Measurements from ENCODE around the gene CYP4F3. TPM values are rescaled to one million over a fixed set of nuclear protein-coding genes. Genes with fewer than 3 reads are reported as not detected.
"Not testable (repeated sequence)": the region's sequence is repeated elsewhere in the genome, so short reads cannot be mapped to it uniquely, and the experiment has no call there.

The CYP4F3 gene
- polyA plus RNA-seq, 12 donors: 0.08 to 1.2 (median 0.20) TPM; not detected in 3

- no peak for DNase-seq
Observed at GRCh38 chr19:15666883-15667282, 26.2 kb downstream of the CYP4F3 start.

- no peak for DNase-seq
Observed at GRCh38 chr19:15669440-15669839, 28.7 kb downstream of the CYP4F3 start.

DNA sequence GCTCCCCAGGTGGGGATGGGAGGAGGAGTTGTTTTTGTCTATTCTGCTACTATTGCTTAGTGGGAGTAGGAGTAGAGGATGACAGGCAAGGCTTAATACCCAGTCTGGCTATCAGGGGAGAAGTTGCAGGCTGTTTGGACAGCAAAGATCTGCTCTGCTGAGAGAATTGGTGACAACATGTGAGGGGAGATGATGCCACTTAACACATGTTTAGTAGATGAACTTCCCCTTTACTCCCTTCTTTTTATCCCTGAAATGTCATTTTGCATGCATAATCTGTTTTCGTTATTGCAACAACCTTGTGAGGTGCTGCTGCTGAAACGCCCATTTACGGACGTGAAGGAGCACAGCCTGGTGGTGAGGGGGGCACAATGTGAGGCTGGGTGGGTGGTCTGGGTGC lies 29.2 kb downstream of the CYP4F3 start:
- no peak for DNase-seq

DNA sequence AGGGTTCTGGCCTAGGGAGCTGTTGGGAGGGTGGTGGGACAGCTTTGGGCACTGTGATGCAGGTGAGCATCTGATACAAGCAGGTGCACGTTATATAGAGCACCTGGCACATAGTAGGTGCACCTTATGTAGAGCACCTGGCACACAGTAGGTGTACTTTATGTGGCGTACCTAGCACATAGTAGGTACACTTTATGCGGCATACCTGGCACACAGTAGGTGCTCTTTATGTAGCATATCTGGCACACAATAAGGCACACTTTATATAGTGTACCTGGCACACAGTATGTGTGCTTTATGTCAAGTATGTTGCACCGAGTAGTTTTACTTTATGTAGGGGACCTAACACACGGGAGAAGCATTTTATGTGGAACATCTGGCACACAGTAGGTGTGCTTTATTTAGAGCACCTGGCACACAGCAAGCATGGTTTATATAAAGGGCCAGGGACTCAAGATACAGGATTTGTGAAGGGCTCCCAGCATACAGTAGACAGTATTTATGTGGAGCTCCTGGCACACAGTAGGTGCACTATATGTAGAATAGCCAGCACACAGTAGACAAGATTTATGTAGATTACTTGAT lies 30.6 kb downstream of the CYP4F3 start:
- no peak for DNase-seq

DNA sequence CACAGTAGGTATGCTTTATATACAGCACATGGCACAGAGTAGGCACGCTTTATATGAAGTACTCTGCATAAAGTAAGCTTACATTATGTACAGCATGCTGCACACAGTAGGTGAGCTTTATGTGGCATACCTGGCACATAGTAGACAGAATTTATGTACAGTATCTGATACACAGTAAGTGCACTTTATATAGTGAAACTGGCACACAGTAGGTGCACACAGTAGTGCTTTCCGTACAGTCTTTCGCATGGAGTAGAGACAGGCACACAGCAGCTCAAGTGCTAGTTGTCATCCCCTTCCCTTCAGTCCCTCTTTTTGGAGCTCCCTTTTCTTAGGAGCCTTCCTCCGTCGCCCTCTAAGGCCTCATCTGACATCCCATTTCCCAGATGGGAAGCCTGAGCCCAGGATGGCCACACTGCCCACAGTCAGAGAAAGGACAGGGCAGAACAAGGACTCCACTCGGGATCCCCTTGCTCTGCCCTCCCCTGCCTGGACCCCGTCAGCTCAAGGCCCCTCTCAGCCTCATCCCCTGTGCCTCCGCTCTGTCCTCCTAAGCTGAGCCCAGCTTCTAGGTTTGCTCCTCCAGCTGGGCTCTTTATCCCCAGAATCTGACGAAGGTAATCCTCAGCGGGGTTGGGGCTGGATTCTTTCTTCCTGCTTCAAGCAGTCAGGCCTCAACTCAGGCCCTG lies 31.3 kb downstream of the CYP4F3 start:
- peak; percentile 21 for DNase-seq

- DNase-seq: peak; percentile 13
Observed at GRCh38 chr19:15672580-15673175, 32.0 kb downstream of the CYP4F3 start, which contains the start of gene CYP4F12. TSS of gene CYP4F12 (plus strand) at chr19:15673087. CDS start at chr19:15673530, 443 bp downstream.

DNA sequence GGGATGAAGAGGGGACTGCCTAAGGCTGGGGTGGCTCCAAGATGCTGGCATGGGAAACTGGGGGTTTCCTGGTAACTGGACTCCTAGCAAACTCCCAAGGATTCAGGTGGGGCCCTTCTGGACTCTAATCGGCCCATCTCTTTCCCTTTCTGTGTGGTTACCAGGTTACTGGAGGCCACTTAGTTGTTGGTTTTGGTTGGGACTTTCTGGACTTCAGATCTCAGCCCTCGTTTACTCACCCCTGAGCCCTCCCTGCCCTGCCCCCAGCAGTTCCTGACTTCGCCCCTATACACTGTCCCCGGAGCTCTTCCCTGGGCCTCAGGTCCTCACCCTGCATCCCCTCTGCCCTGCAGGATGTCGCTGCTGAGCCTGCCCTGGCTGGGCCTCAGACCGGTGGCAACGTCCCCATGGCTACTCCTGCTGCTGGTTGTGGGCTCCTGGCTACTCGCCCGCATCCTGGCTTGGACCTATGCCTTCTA lies 32.5 kb downstream of the CYP4F3 start:
- DNase-seq: no peak

GRCh38 chr19:15675560-15675959 lies 34.9 kb downstream of the CYP4F3 start:
- no peak for DNase-seq

- DNase-seq: no peak
Observed at GRCh38 chr19:15679089-15679488, 38.4 kb downstream of the CYP4F3 start.

GRCh38 chr19:15679865-15680264 lies 39.2 kb downstream of the CYP4F3 start:
- DNase-seq: not testable (repeated sequence)

DNA sequence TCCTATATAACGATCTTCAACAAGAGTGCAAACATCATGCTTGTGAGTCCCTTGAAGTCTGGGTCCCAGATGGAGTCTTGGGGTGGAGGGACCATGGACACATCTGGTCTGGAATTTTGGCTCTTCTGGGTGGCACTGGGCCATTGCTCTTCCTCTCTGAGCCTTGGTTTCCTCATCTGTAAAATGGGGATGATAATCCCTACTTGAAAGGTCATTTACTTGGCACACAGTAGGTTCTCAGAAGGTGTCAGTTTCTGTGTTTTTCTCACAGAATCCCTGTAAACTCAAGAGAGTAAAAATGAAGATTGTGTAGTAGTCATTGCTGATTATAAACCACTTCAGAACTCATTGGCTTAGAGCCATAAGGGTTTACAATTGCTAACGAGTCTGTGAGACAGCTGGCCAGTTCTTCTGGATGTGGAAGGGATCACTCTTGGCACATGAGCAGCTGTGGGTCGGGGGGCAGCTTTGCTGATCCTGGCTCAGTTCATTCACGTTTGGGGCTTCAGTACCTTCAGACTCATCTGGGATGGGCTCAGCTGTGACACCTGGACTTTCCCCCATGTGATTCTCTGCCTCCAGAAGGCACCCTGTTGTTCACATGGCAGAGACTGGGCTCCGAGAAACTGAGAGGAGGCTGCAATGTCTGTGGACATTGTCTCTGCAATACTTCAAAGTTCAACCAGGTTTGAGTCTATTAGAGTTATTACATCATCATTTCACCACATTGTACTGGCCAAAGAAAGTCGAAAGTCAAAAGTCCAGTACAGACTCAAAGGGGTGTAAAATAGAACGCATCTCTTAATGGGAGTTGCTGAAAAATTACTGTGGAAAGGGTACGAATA lies 40.0 kb downstream of the CYP4F3 start:
- no peak for DNase-seq

GRCh38 chr19:15683411-15683810 lies 42.7 kb downstream of the CYP4F3 start:
- no peak for DNase-seq

DNA sequence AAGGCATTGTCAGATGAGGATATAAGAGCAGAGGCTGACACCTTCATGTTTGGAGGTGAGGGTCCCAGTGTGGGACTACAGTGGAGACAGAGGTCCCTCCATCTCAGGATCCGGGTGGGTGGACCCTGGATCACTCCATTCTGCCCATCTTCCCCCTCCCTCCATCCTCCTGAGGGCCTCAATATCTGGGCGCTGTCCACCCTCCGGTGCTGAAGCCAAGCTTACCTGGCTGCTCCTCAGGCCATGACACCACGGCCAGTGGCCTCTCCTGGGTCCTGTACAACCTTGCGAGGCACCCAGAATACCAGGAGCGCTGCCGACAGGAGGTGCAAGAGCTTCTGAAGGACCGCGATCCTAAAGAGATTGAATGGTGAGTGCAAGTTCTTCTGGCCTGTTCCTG lies 44.1 kb downstream of the CYP4F3 start:
- DNase-seq: no peak

GRCh38 chr19:15696654-15697194 lies 56.0 kb downstream of the CYP4F3 start:
- no peak for DNase-seq

DNA sequence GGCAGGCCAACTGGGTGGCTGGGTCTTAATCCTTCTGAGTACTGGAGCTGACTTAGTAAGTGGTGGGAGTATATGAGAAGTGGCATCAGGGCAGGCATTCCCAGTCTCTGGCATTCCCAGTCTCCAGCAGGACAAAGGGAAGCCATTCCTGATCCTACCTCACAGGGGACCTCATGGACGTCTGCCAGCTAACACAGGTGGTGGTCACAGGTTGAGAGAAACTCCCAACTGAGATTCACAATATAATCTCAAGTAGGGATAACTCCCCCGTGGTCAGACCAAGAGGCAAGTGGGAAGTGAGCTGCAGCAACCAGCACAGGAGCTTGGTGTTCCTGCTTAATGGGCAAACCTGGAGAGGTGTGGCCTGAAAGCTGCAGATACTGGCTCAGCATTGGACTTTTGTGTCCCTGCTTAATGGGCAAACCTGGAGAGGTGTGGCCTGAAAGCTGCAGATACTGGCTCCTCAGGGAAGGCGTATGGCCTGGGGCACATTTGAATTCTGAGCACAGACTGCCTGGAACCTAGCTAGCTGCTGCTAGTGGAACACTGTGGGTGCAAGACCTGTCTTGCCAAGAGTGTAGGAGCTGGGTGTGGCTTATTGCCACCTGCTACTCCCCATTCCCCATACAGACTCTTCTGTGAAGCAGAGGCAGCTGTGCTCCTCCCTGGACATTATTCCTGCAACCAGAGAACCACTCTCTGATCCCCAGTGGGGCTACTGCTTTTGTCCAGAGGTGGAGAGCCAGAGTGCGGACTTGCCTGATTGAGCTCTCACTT lies 61.2 kb downstream of the CYP4F3 start:
- no peak for DNase-seq

- peak; percentile 52 for DNase-seq
Observed at GRCh38 chr19:15702534-15702930, 61.8 kb downstream of the CYP4F3 start.

Other genes starting within 250 kb of the CYP4F3 start
- 10 to 100 TPM in 11 of 12 donors, not detected in 1; 51.0 to 97.8 (median 76.5) TPM for gene AKAP8L, start 221.9 kb upstream of the CYP4F3 start, polyA plus RNA-seq (ENCODE audit: insufficient read length in 12 of 12)
- gene WIZ, start 190.9 kb upstream of the CYP4F3 start, polyA plus RNA-seq (ENCODE audit: insufficient read length in 12 of 12): 10 to 100 TPM in 11 of 12 donors, not detected in 1; 20.6 to 41.1 (median 25.5) TPM
- 1 to 10 TPM in 7 of 12 donors, under 1 TPM in 4, not detected in 1; 0.66 to 4.9 (median 1.0) TPM for gene RASAL3, start 176.4 kb upstream of the CYP4F3 start, polyA plus RNA-seq (ENCODE audit: insufficient read length in 12 of 12)
- under 1 TPM in 1 of 12 donors, not detected in 11; 0.26 TPM for gene PGLYRP2, start 161.4 kb upstream of the CYP4F3 start, polyA plus RNA-seq (ENCODE audit: insufficient read length in 12 of 12)
- 1 to 10 TPM in 2 of 12 donors, under 1 TPM in 1, not detected in 9; 0.32 to 1.8 (median 1.5) TPM for gene CYP4F22, start 132.4 kb upstream of the CYP4F3 start, polyA plus RNA-seq (ENCODE audit: insufficient read length in 12 of 12)
- gene CYP4F8, start 25.7 kb upstream of the CYP4F3 start, polyA plus RNA-seq (ENCODE audit: insufficient read length in 12 of 12): under 1 TPM in 1 of 12 donors, not detected in 11; 0.06 TPM
- 1 to 10 TPM in 4 of 12 donors, under 1 TPM in 7, not detected in 1; 0.20 to 9.4 (median 0.73) TPM for gene CYP4F12, start 32.2 kb downstream of the CYP4F3 start, polyA plus RNA-seq (ENCODE audit: insufficient read length in 12 of 12)
- gene OR10H2, start 87.1 kb downstream of the CYP4F3 start, polyA plus RNA-seq (ENCODE audit: insufficient read length in 12 of 12): not detected
- not detected for gene OR10H3, start 97.1 kb downstream of the CYP4F3 start, polyA plus RNA-seq (ENCODE audit: insufficient read length in 12 of 12)
- under 1 TPM in 10 of 12 donors, not detected in 2; 0.04 to 0.09 (median 0.05) TPM for gene OR10H5, start 146.8 kb downstream of the CYP4F3 start, polyA plus RNA-seq (ENCODE audit: insufficient read length in 12 of 12)
- gene OR10H1, start 174.8 kb downstream of the CYP4F3 start, polyA plus RNA-seq (ENCODE audit: insufficient read length in 12 of 12): under 1 TPM in 1 of 12 donors, not detected in 11; 0.04 TPM